ENCODE data around the gene CCL7.

- TF ChIP-seq CTCF (IDR thresholded peaks at IDR 0.05; ENCODE audit: insufficient read depth, low read length) (no peak), REST (IDR thresholded peaks at IDR 0.05; ENCODE audit: insufficient replicate concordance, low read depth) (no peak), POLR2AphosphoS5 (IDR thresholded peaks at IDR 0.05; ENCODE audit: low read depth) (no peak), GABPA (IDR thresholded peaks at IDR 0.05; ENCODE audit: low read depth) (no peak)
Measured at GRCh38 chr17:34314279-34314678, 44.3 kb downstream of the CCL7 start.

All from HL-60 (cell line).